DND-41 (cell line): ENCODE measurements around the gene RCBTB1.
A peak's percentile ranks its signal among the peaks of the same experiment; 100 is the strongest.
"Not testable (repeated sequence)": the region's sequence is repeated elsewhere in the genome, so short reads cannot be mapped to it uniquely, and the experiment has no call there.

Experiments
- ATAC-seq: fragments of 200-7000 bp; cut with Tn5 transposase; 3 replicates; pipeline ENCODE4 v1.9.1; 2021; ENCODE audit warnings: low read depth; ENCODE audit not compliant: insufficient read depth
- DNase-seq: peaks from one replicate; pipeline ENCODE4 v3.0.0-alpha.2; 2020
- H2AFZ ChIP-seq: 2 replicates; pipeline ENCODE4 v1.6.0; 2012; ENCODE audit warnings: low read depth, low read length
- H3K27ac ChIP-seq: 2 replicates; pipeline ENCODE4 v1.5.1; 2012; ENCODE audit warnings: low read length, inconsistent platforms
- H3K27me3 ChIP-seq: fragments of 200-600 bp; sonication (generic); 2 replicates; pipeline ENCODE4 v1.6.0; 2012; ENCODE audit warnings: low read length, mild to moderate bottlenecking, inconsistent platforms; ENCODE audit not compliant: insufficient read depth, poor library complexity
- H3K36me3 ChIP-seq: 2 replicates; pipeline ENCODE4 v1.5.1; 2012; ENCODE audit warnings: low read length, inconsistent platforms; ENCODE audit not compliant: insufficient read depth
- H3K4me1 ChIP-seq: 2 replicates; pipeline ENCODE4 v1.5.1; 2012; ENCODE audit warnings: mild to moderate bottlenecking, low read length; ENCODE audit not compliant: insufficient read depth
- H3K4me2 ChIP-seq: 2 replicates; pipeline ENCODE4 v1.6.0; 2012; ENCODE audit warnings: mild to moderate bottlenecking, moderate library complexity, low read length, inconsistent platforms; ENCODE audit not compliant: insufficient read depth
- H3K4me3 ChIP-seq, 2 experiments: fragments of 200-600 bp in 1 of 2; shearing (Covaris generic) in 1 of 2; 2 replicates each; pipeline ENCODE4 v1.5.1; 2012 to 2016; ENCODE audit warnings: inconsistent platforms in 2 of 2, low read length in 2 of 2, mild to moderate bottlenecking in 2 of 2, low read depth in 1 of 2, moderate library complexity in 1 of 2
- H3K79me2 ChIP-seq: 2 replicates; pipeline ENCODE4 v1.6.0; 2012; ENCODE audit warnings: low read length, inconsistent platforms; ENCODE audit not compliant: insufficient read depth
- H3K9ac ChIP-seq: 2 replicates; pipeline ENCODE4 v1.6.0; 2012; ENCODE audit warnings: low read depth, mild to moderate bottlenecking, inconsistent platforms, low read length, moderate library complexity
- H3K9me3 ChIP-seq: 2 replicates; pipeline ENCODE4 v1.5.1; 2012; ENCODE audit warnings: low read length, moderate library complexity, mild to moderate bottlenecking, inconsistent platforms; ENCODE audit not compliant: insufficient read depth, severe bottlenecking
- H4K20me1 ChIP-seq: 2 replicates; pipeline ENCODE4 v1.6.0; 2012; ENCODE audit warnings: low read length; ENCODE audit not compliant: insufficient read depth
- CTCF ChIP-seq: IDR thresholded peaks from 2 replicates; pipeline ENCODE4 v1.5.1; 2012; ENCODE audit warnings: borderline replicate concordance, low read length, moderate library complexity, mild to moderate bottlenecking; ENCODE audit not compliant: poor library complexity, severe bottlenecking; ENCODE audit errors: extremely low read depth
- EZH2 ChIP-seq: IDR thresholded peaks from 3 replicates; pipeline ENCODE4 v1.6.1; 2012; ENCODE audit warnings: borderline replicate concordance, low read depth, mild to moderate bottlenecking, moderate library complexity, low read length, inconsistent platforms; ENCODE audit not compliant: severe bottlenecking

Gene RCBTB1

GRCh38 chr13:49569993-49570689 is 15.2 kb downstream of the RCBTB1 start:
- Histone ChIP-seq H3K27me3 (no peaks in the 10 kb centered on the region), H3K79me2 (peaks cover 8% of the 10 kb centered on the region; the same call in 1 of the 2 replicates), H3K36me3 (peaks cover 19% of the 10 kb centered on the region; the same call in 1 of the 2 replicates), H3K4me1 (peaks cover 11% of the 10 kb centered on the region; the same call in 1 of the 2 replicates), H4K20me1 (peaks cover 3% of the 10 kb centered on the region; the same call in 1 of the 2 replicates), H2AFZ (no peak overlapping the region), H3K4me3 (no peak overlapping the region), H3K9me3 (no peaks in the 10 kb centered on the region), H3K9ac (no peak overlapping the region), H3K4me2 (no peak overlapping the region), H3K27ac (no peak overlapping the region)
- ATAC-seq: peak; percentile 17; the same call in 1 of the 3 replicates
- TF ChIP-seq CTCF (no peak), EZH2 (no peak)
- DNase-seq: no peak

GRCh38 chr13:49567491-49567890 is 17.9 kb downstream of the RCBTB1 start:
- Histone ChIP-seq H3K27me3 (no peaks in the 10 kb centered on the region), H3K79me2 (peaks cover 4% of the 10 kb centered on the region; the same call in 1 of the 2 replicates), H3K27ac (no peak overlapping the region), H3K4me2 (no peak overlapping the region), H3K4me1 (peaks cover 11% of the 10 kb centered on the region; the same call in 1 of the 2 replicates), H2AFZ (no peak overlapping the region), H3K4me3 (no peak overlapping the region), H3K36me3 (peaks cover 22% of the 10 kb centered on the region), H4K20me1 (no peaks in the 10 kb centered on the region), H3K9me3 (no peaks in the 10 kb centered on the region), H3K9ac (no peak overlapping the region)
- TF ChIP-seq CTCF: no peak
- TF ChIP-seq EZH2: no peak
- DNase-seq (no peak), ATAC-seq (no peak)

GRCh38 chr13:49566461-49566860 is 18.9 kb downstream of the RCBTB1 start:
- Histone ChIP-seq H3K4me1 (peaks cover 11% of the 10 kb centered on the region; the same call in 1 of the 2 replicates), H3K4me3 (no peak overlapping the region), H4K20me1 (no peaks in the 10 kb centered on the region), H3K27me3 (no peaks in the 10 kb centered on the region), H3K36me3 (peaks cover 24% of the 10 kb centered on the region), H3K9me3 (no peaks in the 10 kb centered on the region), H3K9ac (no peak overlapping the region), H3K4me2 (no peak overlapping the region), H3K27ac (no peak overlapping the region), H3K79me2 (peaks cover 4% of the 10 kb centered on the region; the same call in 1 of the 2 replicates), H2AFZ (no peak overlapping the region)
- ATAC-seq (no peak), DNase-seq (no peak)
- no peak for TF ChIP-seq CTCF
- no peak for TF ChIP-seq EZH2

- H3K79me2 ChIP-seq, H3K4me2 ChIP-seq, H3K27ac ChIP-seq, H2AFZ ChIP-seq, DNase-seq, H3K9ac ChIP-seq, H4K20me1 ChIP-seq, H3K4me1 ChIP-seq, H3K27me3 ChIP-seq, H3K9me3 ChIP-seq, H3K4me3 ChIP-seq, ATAC-seq: not testable (repeated sequence)
- H3K36me3 ChIP-seq: peaks cover 34% of the 10 kb centered on the region
These were observed 19.9 kb downstream of the RCBTB1 start for GRCh38 chr13:49565461-49565860.
